ENCODE data around the gene PCYT1B.
"Not testable (repeated sequence)": the region's sequence is repeated elsewhere in the genome, so short reads cannot be mapped to it uniquely, and the experiment has no call there.

Gene PCYT1B

GRCh38 chrX:24659646-24660045, 12.5 kb upstream of the PCYT1B start:
- Histone ChIP-seq H3K4me1 (ENCODE audit: control extremely low read depth in 1 of 4, control insufficient read depth in 4 of 4, insufficient read depth in 4 of 4, low read length in 3 of 4) (no peaks in the 10 kb centered on the region), H3K36me3 (ENCODE audit: control insufficient read depth in 4 of 4, insufficient read depth in 4 of 4, low read length in 3 of 4) (no peaks in the 10 kb centered on the region), H3K27me3 (replicated peaks in 2 of 5; ENCODE audit: control insufficient read depth in 4 of 5, insufficient read depth in 5 of 5, low read length in 4 of 5) (no peaks in the 10 kb centered on the region), H3K4me3 (ENCODE audit: control insufficient read depth in 1 of 7, extremely low read depth in 1 of 7, insufficient read depth in 4 of 7, low read depth in 2 of 7, low read length in 6 of 7) (no peak overlapping the region), H3K27ac (ENCODE audit: insufficient read depth in 1 of 2, low read depth in 1 of 2, low read length in 2 of 2, poor library complexity in 1 of 2, severe bottlenecking in 2 of 2) (no peak overlapping the region), H3K9me3 (ENCODE audit: control extremely low read depth in 1 of 5, control insufficient read depth in 4 of 5, insufficient read depth in 2 of 5, low read depth in 1 of 5, low read length in 4 of 5) (no peaks in the 10 kb centered on the region)
- POLR2A ChIA-PET, result no interaction called here
- no peak for DNase-seq
- 82% methylated on average over 3 of the region's 3 CpGs for WGBS (ENCODE audit: insufficient coverage)
- CTCF ChIA-PET, result no interaction called here

- WGBS (ENCODE audit: insufficient coverage), result no CpG with 5 or more reads among the region's 1 CpG
- DNase-seq, result no peak
- no peaks in the 10 kb centered on the region for H3K36me3 ChIP-seq (ENCODE audit: control insufficient read depth in 4 of 4, insufficient read depth in 4 of 4, low read length in 3 of 4)
- ChIA-PET POLR2A (no interaction called here), CTCF (no interaction called here)
- no peaks in the 10 kb centered on the region for H3K9me3 ChIP-seq (ENCODE audit: control extremely low read depth in 1 of 5, control insufficient read depth in 4 of 5, insufficient read depth in 2 of 5, low read depth in 1 of 5, low read length in 4 of 5)
- no peaks in the 10 kb centered on the region for H3K27me3 ChIP-seq (replicated peaks in 2 of 5; ENCODE audit: control insufficient read depth in 4 of 5, insufficient read depth in 5 of 5, low read length in 4 of 5)
- H3K4me3 ChIP-seq (ENCODE audit: control insufficient read depth in 1 of 7, extremely low read depth in 1 of 7, insufficient read depth in 4 of 7, low read depth in 2 of 7, low read length in 6 of 7), result no peak overlapping the region
- H3K4me1 ChIP-seq (ENCODE audit: control extremely low read depth in 1 of 4, control insufficient read depth in 4 of 4, insufficient read depth in 4 of 4, low read length in 3 of 4), result no peaks in the 10 kb centered on the region
- no peak overlapping the region for H3K27ac ChIP-seq (ENCODE audit: insufficient read depth in 1 of 2, low read depth in 1 of 2, low read length in 2 of 2, poor library complexity in 1 of 2, severe bottlenecking in 2 of 2)
Measured at GRCh38 chrX:24659106-24659505, 12.0 kb upstream of the PCYT1B start.

GRCh38 chrX:24658421-24658820, 11.3 kb upstream of the PCYT1B start:
- Histone ChIP-seq H3K4me3 (ENCODE audit: control insufficient read depth in 1 of 7, extremely low read depth in 1 of 7, insufficient read depth in 4 of 7, low read depth in 2 of 7, low read length in 6 of 7) (no peak overlapping the region), H3K27ac (ENCODE audit: insufficient read depth in 1 of 2, low read depth in 1 of 2, low read length in 2 of 2, poor library complexity in 1 of 2, severe bottlenecking in 2 of 2) (no peak overlapping the region), H3K27me3 (replicated peaks in 2 of 5; ENCODE audit: control insufficient read depth in 4 of 5, insufficient read depth in 5 of 5, low read length in 4 of 5) (no peaks in the 10 kb centered on the region), H3K9me3 (ENCODE audit: control extremely low read depth in 1 of 5, control insufficient read depth in 4 of 5, insufficient read depth in 2 of 5, low read depth in 1 of 5, low read length in 4 of 5) (no peaks in the 10 kb centered on the region), H3K36me3 (ENCODE audit: control insufficient read depth in 4 of 4, insufficient read depth in 4 of 4, low read length in 3 of 4) (no peaks in the 10 kb centered on the region), H3K4me1 (ENCODE audit: control extremely low read depth in 1 of 4, control insufficient read depth in 4 of 4, insufficient read depth in 4 of 4, low read length in 3 of 4) (no peaks in the 10 kb centered on the region)
- ChIA-PET POLR2A (no interaction called here), CTCF (no interaction called here)
- DNase-seq, result no peak

- H3K4me1 ChIP-seq (ENCODE audit: control extremely low read depth in 1 of 4, control insufficient read depth in 4 of 4, insufficient read depth in 4 of 4, low read length in 3 of 4), result no peaks in the 10 kb centered on the region
- no peak overlapping the region for H3K27ac ChIP-seq (ENCODE audit: insufficient read depth in 1 of 2, low read depth in 1 of 2, low read length in 2 of 2, poor library complexity in 1 of 2, severe bottlenecking in 2 of 2)
- WGBS (ENCODE audit: insufficient coverage), result 71% methylated on average over 3 of the region's 6 CpGs
- no peaks in the 10 kb centered on the region for H3K27me3 ChIP-seq (replicated peaks in 2 of 5; ENCODE audit: control insufficient read depth in 4 of 5, insufficient read depth in 5 of 5, low read length in 4 of 5)
- DNase-seq, result no peak
- no peak overlapping the region for H3K4me3 ChIP-seq (ENCODE audit: control insufficient read depth in 1 of 7, extremely low read depth in 1 of 7, insufficient read depth in 4 of 7, low read depth in 2 of 7, low read length in 6 of 7)
- ChIA-PET POLR2A (no interaction called here), CTCF (no interaction called here)
- no peaks in the 10 kb centered on the region for H3K36me3 ChIP-seq (ENCODE audit: control insufficient read depth in 4 of 4, insufficient read depth in 4 of 4, low read length in 3 of 4)
- no peaks in the 10 kb centered on the region for H3K9me3 ChIP-seq (ENCODE audit: control extremely low read depth in 1 of 5, control insufficient read depth in 4 of 5, insufficient read depth in 2 of 5, low read depth in 1 of 5, low read length in 4 of 5)
Measured at GRCh38 chrX:24657671-24658386, 10.7 kb upstream of the PCYT1B start.

- H3K4me1 ChIP-seq (ENCODE audit: control extremely low read depth in 1 of 4, control insufficient read depth in 4 of 4, insufficient read depth in 4 of 4, low read length in 3 of 4); H3K27ac ChIP-seq (ENCODE audit: insufficient read depth in 1 of 2, low read depth in 1 of 2, low read length in 2 of 2, poor library complexity in 1 of 2, severe bottlenecking in 2 of 2); H3K27me3 ChIP-seq (replicated peaks in 2 of 5; ENCODE audit: control insufficient read depth in 4 of 5, insufficient read depth in 5 of 5, low read length in 4 of 5); CTCF ChIA-PET; DNase-seq; H3K9me3 ChIP-seq (ENCODE audit: control extremely low read depth in 1 of 5, control insufficient read depth in 4 of 5, insufficient read depth in 2 of 5, low read depth in 1 of 5, low read length in 4 of 5); POLR2A ChIA-PET; H3K4me3 ChIP-seq (ENCODE audit: control insufficient read depth in 1 of 7, extremely low read depth in 1 of 7, insufficient read depth in 4 of 7, low read depth in 2 of 7, low read length in 6 of 7); H3K36me3 ChIP-seq (ENCODE audit: control insufficient read depth in 4 of 4, insufficient read depth in 4 of 4, low read length in 3 of 4): not testable (repeated sequence)
- WGBS (ENCODE audit: insufficient coverage), result 64% methylated on average over 6 of the region's 9 CpGs
Measured at GRCh38 chrX:24655679-24656078, 8.5 kb upstream of the PCYT1B start.

GRCh38 chrX:24651783-24652182, 4.6 kb upstream of the PCYT1B start:
- H3K9me3 ChIP-seq (ENCODE audit: control extremely low read depth in 1 of 5, control insufficient read depth in 4 of 5, insufficient read depth in 2 of 5, low read depth in 1 of 5, low read length in 4 of 5), result no peaks in the 10 kb centered on the region
- no peaks in the 10 kb centered on the region for H3K36me3 ChIP-seq (ENCODE audit: control insufficient read depth in 4 of 4, insufficient read depth in 4 of 4, low read length in 3 of 4)
- no peak overlapping the region for H3K27ac ChIP-seq (ENCODE audit: insufficient read depth in 1 of 2, low read depth in 1 of 2, low read length in 2 of 2, poor library complexity in 1 of 2, severe bottlenecking in 2 of 2)
- no peak for DNase-seq
- 80% methylated on average over 1 of the region's 2 CpGs for WGBS (ENCODE audit: insufficient coverage)
- peaks cover 0 to 9% (median 0%) of the 10 kb centered on the region in 5 experiments for H3K27me3 ChIP-seq (replicated peaks in 2 of 5; ENCODE audit: control insufficient read depth in 4 of 5, insufficient read depth in 5 of 5, low read length in 4 of 5)
- no peak overlapping the region for H3K4me3 ChIP-seq (ENCODE audit: control insufficient read depth in 1 of 7, extremely low read depth in 1 of 7, insufficient read depth in 4 of 7, low read depth in 2 of 7, low read length in 6 of 7)
- CTCF ChIA-PET, result interaction anchor here (0.9 kb wide), 1 partner anchor 15 kb away, joined by 3 read pairs; no protein-coding TSS in a partner anchor
- peaks cover 0 to 8% (median 5%) of the 10 kb centered on the region in 4 experiments for H3K4me1 ChIP-seq (ENCODE audit: control extremely low read depth in 1 of 4, control insufficient read depth in 4 of 4, insufficient read depth in 4 of 4, low read length in 3 of 4)
- POLR2A ChIA-PET, result interaction anchor here (0.7 kb wide), 1 partner anchor 10 kb away, joined by 3 read pairs; no protein-coding TSS in a partner anchor

- Histone ChIP-seq H3K4me1 (ENCODE audit: control extremely low read depth in 1 of 4, control insufficient read depth in 4 of 4, insufficient read depth in 4 of 4, low read length in 3 of 4) (peaks cover 0 to 15% (median 9%) of the 10 kb centered on the region in 4 experiments), H3K4me3 (ENCODE audit: control insufficient read depth in 1 of 7, extremely low read depth in 1 of 7, insufficient read depth in 4 of 7, low read depth in 2 of 7, low read length in 6 of 7) (no peak overlapping the region), H3K27ac (ENCODE audit: insufficient read depth in 1 of 2, low read depth in 1 of 2, low read length in 2 of 2, poor library complexity in 1 of 2, severe bottlenecking in 2 of 2) (no peak overlapping the region), H3K27me3 (replicated peaks in 2 of 5; ENCODE audit: control insufficient read depth in 4 of 5, insufficient read depth in 5 of 5, low read length in 4 of 5) (peaks cover 0 to 11% (median 0%) of the 10 kb centered on the region in 5 experiments), H3K36me3 (ENCODE audit: control insufficient read depth in 4 of 4, insufficient read depth in 4 of 4, low read length in 3 of 4) (no peaks in the 10 kb centered on the region), H3K9me3 (ENCODE audit: control extremely low read depth in 1 of 5, control insufficient read depth in 4 of 5, insufficient read depth in 2 of 5, low read depth in 1 of 5, low read length in 4 of 5) (no peaks in the 10 kb centered on the region)
- DNase-seq, result peak in 2 of 3 donors; percentile 15 to 23
- WGBS (ENCODE audit: insufficient coverage), result 68% methylated on average over 3 of the region's 6 CpGs
- ChIA-PET CTCF (interaction anchor here (0.7 kb wide), 1 partner anchor 1945 kb away, joined by 3 read pairs; no protein-coding TSS in a partner anchor), POLR2A (no interaction called here)
Measured at GRCh38 chrX:24648495-24648894, 1.3 kb upstream of the PCYT1B start.
